Smooth muscle cell (in vitro differentiated cells): ENCODE measurements around the gene SH3BP1. TPM values are rescaled to one million over a fixed set of nuclear protein-coding genes. Genes with fewer than 3 reads are reported as not detected.
A peak's percentile ranks its signal among the peaks of the same experiment; 100 is the strongest.

Source experiments
- DNase-seq: peaks from one replicate; lab custom pipeline; 2025; ENCODE audit not compliant: unreplicated experiment; lab: John Stamatoyannopoulos, UW
- H2AFZ ChIP-seq: fragments of 200-600 bp; sonication (generic); 2 replicates; pipeline ENCODE4 v1.6.0; 2016; ENCODE audit warnings: antibody characterized with exemption, low read depth, mild to moderate bottlenecking
- H3F3A ChIP-seq: fragments of 200-600 bp; sonication (generic); 2 replicates; pipeline ENCODE4 v1.6.0; 2017; ENCODE audit warnings: antibody characterized with exemption, low read depth
- H3K27ac ChIP-seq: fragments of 200-600 bp; sonication (generic); 2 replicates; pipeline ENCODE4 v1.5.1; 2016; ENCODE audit warnings: low read depth, mild to moderate bottlenecking
- H3K27me3 ChIP-seq: fragments of 200-600 bp; sonication (generic); 2 replicates; pipeline ENCODE4 v1.6.1; 2016; ENCODE audit warnings: low read depth, mild to moderate bottlenecking
- H3K36me3 ChIP-seq: fragments of 200-600 bp; sonication (generic); 2 replicates; pipeline ENCODE4 v1.5.1; 2016; ENCODE audit warnings: low read depth
- H3K4me1 ChIP-seq: fragments of 200-600 bp; sonication (generic); 2 replicates; pipeline ENCODE4 v1.5.1; 2016; ENCODE audit warnings: low read depth
- H3K4me2 ChIP-seq: fragments of 200-600 bp; sonication (generic); 2 replicates; pipeline ENCODE4 v1.6.0; 2016; ENCODE audit warnings: mild to moderate bottlenecking
- H3K4me3 ChIP-seq: fragments of 200-600 bp; sonication (generic); 2 replicates; pipeline ENCODE4 v1.5.1; 2016; ENCODE audit warnings: mild to moderate bottlenecking
- H3K79me2 ChIP-seq: fragments of 200-600 bp; sonication (generic); 2 replicates; pipeline ENCODE4 v1.6.0; 2016; ENCODE audit warnings: low read depth, mild to moderate bottlenecking
- H3K9ac ChIP-seq: fragments of 200-600 bp; sonication (generic); 2 replicates; pipeline ENCODE4 v1.6.0; 2016; ENCODE audit warnings: low read depth
- H3K9me3 ChIP-seq: fragments of 200-600 bp; sonication (generic); replicated peaks from 2 replicates; pipeline ENCODE4 v1.5.1; 2016; ENCODE audit warnings: low read depth
- H4K20me1 ChIP-seq: fragments of 200-600 bp; sonication (generic); 2 replicates; pipeline ENCODE4 v1.6.0; 2016; ENCODE audit warnings: low read depth
- CTCF ChIP-seq: fragments of 200-600 bp; sonication (generic); IDR thresholded peaks from 2 replicates; pipeline ENCODE4 v1.5.1; 2017; ENCODE audit warnings: borderline replicate concordance, mild to moderate bottlenecking, antibody characterized with exemption; ENCODE audit not compliant: insufficient read depth, poor library complexity, severe bottlenecking
- WGBS: methylation state at CpG from one replicate; pipeline ENCODE4 v1.1.7; 2016; ENCODE audit warnings: low lambda C conversion rate; 5-methylcytosine and 5-hydroxymethylcytosine counted together
- polyA plus RNA-seq: library from polyadenylated mRNA; unstranded; fragments of >200 nt; fragmentation: Nextera tagmentation; extraction: Ambion mirVana; gene quantifications from 2 replicates; pipeline ENCODE4 v1.2.1, GENCODE V29; 2016
- total RNA-seq: library from RNA; depleted of rRNA; stranded (reverse); fragments of >200 nt; gene quantifications from 2 replicates; pipeline ENCODE4 v1.2.3, GENCODE V29; 2014

The SH3BP1 gene
- total and polyA plus RNA-seq, 2 experiments from 2014 or later: 16.6 to 20.4 TPM

GRCh38 chr22:37669586-37669985 lies 30.1 kb downstream of the SH3BP1 start:
- no peak for TF ChIP-seq CTCF
- no peaks in the 10 kb centered on the region for H3K79me2 ChIP-seq
- H3K9ac ChIP-seq: no peak overlapping the region
- no peaks in the 10 kb centered on the region for H3K27me3 ChIP-seq
- peaks cover 2% of the 10 kb centered on the region for H4K20me1 ChIP-seq
- H3K4me3 ChIP-seq: no peak overlapping the region
- no peaks in the 10 kb centered on the region for H3F3A ChIP-seq
- H3K4me2 ChIP-seq: peak overlapping the region; percentile 12
- DNase-seq: no peak
- H3K27ac ChIP-seq: peak overlapping the region; percentile 44
- no peak overlapping the region for H2AFZ ChIP-seq
- WGBS: 54% methylated on average over 6 of the region's 6 CpGs
- H3K36me3 ChIP-seq: no peaks in the 10 kb centered on the region
- no peaks in the 10 kb centered on the region for H3K4me1 ChIP-seq
- H3K9me3 ChIP-seq: no peaks in the 10 kb centered on the region

GRCh38 chr22:37672206-37672919 lies 32.9 kb downstream of the SH3BP1 start:
- Histone ChIP-seq H3K4me2 (no peak overlapping the region), H3K9me3 (no peaks in the 10 kb centered on the region), H2AFZ (no peak overlapping the region), H3K27me3 (no peaks in the 10 kb centered on the region), H4K20me1 (peaks cover 2% of the 10 kb centered on the region), H3K36me3 (no peaks in the 10 kb centered on the region), H3F3A (peaks cover 16% of the 10 kb centered on the region), H3K4me3 (no peak overlapping the region), H3K9ac (no peak overlapping the region), H3K4me1 (peaks cover 1% of the 10 kb centered on the region), H3K27ac (no peak overlapping the region), H3K79me2 (peaks cover 13% of the 10 kb centered on the region)
- 90% methylated on average over 15 of the region's 15 CpGs for WGBS
- no peak for DNase-seq
- no peak for TF ChIP-seq CTCF

- Histone ChIP-seq H3K4me1 (peaks cover 3% of the 10 kb centered on the region), H2AFZ (no peak overlapping the region), H3K9me3 (no peaks in the 10 kb centered on the region), H3K4me2 (no peak overlapping the region), H3K9ac (no peak overlapping the region), H3K27me3 (no peaks in the 10 kb centered on the region), H3K79me2 (peaks cover 19% of the 10 kb centered on the region), H3K36me3 (no peaks in the 10 kb centered on the region), H3K27ac (no peak overlapping the region), H4K20me1 (peaks cover 9% of the 10 kb centered on the region), H3K4me3 (no peak overlapping the region), H3F3A (peaks cover 22% of the 10 kb centered on the region)
- 89% methylated on average over 11 of the region's 11 CpGs for WGBS
- TF ChIP-seq CTCF: no peak
- DNase-seq: no peak
These were observed 33.5 kb downstream of the SH3BP1 start for GRCh38 chr22:37672920-37673455.
